NCI-H2227 treated with DMSO at 0.1 percent for 48 hours (cell line): ENCODE data around the gene AMFR.
A peak's percentile ranks its signal among the peaks of the same experiment; 100 is the strongest.

Experiments used
- DNase-seq: peaks from one replicate; lab custom pipeline; 2025; lab: John Stamatoyannopoulos, UW

The AMFR gene

DNA sequence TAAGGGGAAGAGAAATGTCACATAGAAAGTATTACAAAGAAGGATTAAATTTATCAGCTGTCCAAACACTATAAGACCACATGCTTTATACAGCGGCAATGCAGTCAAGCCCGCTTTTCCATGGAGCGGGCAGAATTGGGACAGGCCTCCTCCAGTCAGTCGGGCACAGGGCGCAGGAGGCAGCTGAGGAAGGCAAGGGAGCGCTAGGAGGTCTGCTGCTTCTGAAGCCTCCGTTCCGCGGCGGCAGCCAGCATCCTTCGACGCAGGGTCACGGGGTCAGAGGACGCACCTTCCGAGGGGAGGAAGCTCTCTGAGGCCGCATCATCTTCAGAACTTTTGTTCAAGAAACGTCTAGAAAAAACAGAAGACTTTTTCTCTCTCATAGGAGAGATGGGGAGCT, 62.6 kb downstream of the AMFR start:
- no peak for DNase-seq

DNA sequence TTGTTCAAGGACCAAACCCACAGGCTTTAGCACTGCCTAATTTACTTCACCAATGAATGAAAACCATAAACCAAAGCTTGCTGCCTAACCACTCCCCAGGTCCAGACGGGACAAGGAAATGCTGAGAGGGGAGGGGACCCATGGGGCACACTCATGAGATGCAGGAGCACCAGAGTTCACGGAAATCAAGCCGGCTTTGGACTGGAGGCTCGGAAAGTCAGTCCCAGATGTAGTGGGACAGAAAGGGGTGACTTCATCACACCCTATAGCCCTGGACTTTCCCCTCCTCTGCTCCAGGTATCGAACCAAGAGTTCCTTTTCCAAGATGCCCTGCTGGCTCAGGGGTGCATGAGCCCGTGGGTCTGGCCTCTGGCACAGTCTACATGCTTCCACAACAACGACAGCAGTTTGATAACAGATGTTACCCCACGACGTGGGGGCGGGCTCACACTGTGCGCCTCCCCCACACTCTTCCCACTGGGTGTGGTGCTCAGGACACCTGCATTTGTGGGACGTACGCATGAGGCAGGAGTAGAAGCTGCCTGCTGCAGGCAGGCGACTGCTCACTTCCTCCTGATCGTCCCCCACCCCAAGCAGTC, 63.2 kb downstream of the AMFR start:
- DNase-seq, result no peak

DNA sequence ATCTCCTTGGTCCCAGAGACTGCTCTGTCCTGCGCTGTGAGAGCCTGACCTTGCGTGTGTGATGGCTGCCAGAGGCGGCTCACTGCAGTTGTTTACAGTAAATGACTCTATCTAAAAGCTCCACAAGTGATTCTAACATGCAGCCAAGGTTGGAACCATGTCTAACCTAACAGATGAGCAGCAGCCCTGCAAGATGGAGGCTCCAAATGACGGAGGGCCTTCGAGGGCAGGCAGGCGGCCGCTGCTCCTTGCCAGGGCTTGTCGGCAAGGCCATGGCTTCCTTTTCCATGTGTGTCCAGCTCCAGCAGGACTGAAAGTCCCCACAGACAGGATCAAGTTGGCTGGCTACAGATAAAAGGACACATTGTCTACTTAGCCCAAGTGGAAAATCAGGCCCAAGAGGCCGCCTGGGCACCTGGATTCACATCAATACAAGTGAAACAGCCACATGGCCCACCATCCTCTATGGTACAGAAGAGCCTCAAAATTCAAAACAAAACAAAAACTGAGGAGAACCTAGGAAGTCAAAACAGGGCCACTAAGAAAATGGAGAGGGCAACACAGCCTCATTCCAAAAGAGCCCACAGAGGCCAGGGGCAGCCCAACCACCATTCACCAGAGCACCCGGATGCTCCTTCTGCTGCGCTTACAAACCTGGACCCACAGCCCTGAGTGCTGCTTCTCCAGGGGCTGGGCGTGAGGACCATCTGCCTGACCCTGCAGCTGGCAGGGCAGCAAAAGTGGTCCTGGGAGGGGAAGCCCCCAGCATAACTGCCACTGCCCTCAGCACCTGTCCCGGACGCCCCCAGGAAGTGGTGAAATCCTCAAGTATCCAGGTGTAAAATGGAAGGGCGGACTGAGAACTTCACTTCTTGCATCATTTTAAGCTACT, 65.0 kb downstream of the AMFR start:
- no peak for DNase-seq

DNA sequence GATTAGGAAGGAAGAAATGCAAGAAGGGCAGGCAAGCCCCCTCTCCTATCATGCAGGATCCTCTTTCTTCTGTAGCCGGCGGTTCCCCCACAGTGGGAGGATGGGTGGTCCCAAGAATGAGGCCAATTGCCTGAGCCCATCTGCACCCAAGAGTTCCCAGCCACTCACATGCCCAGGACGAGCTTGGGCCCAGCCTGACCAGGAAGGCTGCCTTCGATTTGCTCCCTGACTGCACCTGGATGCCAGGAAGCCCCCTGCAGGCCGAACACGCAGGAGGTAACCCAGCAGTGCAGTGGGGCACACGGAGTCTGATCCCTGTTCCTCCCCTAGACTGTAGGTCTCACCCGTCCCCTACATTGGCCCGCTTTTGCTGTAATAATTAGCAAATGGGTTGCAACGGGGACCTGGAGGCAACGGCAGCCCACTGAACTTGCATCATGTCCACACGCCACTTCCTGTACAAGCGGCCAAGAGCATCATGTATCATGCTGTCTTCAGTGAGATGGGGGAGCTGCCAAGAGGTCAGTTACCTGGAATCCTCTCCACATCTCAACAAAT, 67.5 kb downstream of the AMFR start:
- DNase-seq, result no peak

DNA sequence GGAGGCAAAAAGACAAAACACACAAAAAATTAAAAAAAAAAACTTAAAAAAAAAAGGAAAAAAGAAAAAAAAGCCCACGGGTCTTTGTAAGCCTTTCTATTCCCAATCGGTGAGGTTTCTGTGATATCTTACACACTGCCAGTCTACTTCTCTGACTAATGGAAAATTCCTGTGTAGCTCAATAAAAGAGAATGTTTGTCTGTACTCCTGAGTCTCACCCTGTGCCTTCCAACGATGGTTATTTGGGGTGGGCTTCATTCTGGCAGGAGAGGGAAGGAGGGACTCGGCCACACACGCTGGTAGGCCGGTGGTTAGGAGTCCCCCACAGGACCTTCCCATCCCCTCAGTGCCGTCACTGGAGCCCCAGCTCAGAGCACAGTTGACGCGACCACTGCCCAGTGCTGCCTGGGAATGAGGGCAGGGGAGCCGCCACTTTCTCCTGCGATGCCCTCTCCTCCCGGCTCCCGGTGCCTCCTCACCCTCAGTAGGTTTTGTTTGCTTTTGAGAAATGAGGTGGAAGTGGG, 68.0 kb downstream of the AMFR start:
- DNase-seq, result no peak

DNA sequence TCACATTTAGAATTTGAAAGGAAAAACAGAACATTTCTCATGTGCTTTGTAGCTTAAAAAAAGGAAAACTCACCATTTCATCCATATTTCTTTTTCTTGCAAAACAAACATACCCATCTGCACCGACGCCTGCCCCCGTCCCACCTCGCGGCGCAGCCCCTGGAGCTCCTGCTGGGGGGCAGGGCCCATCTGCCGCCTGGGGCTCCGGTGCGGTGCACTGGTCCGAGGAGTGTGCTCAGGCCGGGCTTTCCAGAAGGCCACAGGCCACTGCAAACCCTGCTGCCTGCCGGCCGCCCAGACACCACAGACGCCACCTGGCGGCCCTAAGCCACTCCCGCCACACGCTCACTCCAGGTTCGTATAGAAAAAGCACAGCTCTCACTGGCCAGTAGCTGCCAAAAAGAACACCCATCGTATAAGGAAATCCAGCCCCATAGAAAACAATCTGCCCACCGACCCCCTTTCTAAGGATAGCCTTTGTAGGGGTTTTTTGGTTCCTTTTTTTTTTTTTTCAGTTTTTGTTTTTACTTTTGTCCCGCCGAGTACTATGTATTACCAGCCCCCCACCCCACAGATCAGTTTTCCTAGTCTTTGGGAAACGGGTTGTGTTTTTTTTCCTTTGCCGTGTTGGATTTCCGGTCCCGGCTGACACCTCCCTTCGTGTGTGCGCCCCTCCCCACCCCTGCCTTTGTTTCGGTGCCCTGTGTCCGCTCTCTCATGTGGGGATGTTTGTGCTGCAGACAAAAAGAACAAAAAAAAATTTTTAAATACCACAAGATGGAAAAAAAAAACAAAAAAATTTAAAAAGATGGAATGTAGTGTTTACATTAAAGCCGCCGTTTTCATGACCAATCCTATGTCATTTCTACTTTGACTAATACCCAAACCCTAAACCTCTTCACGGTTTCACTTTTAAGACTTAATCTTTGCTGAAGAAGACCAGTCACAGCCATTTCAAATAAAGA, 68.8 kb downstream of the AMFR start:
- DNase-seq, result peak; percentile 76

DNA sequence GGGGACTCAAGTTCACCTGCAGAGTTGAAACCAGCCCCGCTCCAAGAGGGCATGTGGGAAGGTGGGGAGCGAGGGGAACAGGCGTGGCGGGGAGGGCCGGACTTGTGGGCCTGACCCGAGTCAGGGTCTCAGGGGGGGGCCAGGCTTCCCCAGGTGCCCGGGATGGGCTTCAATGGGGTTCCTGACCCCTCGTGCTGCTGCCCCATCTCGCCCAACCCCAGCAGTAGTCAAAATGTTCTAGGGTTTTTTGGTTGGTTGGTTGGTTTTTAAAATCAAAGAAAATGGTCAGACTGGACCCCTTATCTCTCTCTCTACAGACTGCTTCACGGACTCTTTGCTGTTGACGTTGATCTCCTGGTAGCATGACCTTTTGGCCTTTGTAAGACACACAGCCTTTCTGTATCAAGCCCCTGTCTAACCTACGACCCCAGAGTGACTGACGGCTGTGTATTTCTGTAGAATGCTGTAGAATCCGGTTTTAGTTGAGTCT, 69.5 kb downstream of the AMFR start:
- no peak for DNase-seq

DNA sequence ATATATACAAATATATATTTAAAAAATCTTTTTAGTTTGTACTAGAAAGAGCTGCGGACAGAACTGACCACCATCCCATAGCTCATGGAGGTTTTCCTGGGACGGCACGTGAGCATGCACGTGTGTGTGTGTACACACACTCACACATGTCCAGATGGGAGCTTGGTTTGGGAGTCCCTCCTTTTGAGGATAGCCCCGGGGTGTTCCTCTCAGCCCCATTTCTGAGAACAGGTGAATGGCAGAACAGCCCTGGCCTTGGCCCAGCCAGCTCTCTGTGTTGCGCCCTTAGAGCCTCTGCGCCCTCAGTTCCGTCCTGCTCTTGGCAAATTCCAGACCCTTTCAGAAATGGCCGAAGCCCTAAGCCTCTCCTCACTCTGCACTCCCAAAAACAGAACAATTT, 70.1 kb downstream of the AMFR start:
- DNase-seq, result no peak

DNA sequence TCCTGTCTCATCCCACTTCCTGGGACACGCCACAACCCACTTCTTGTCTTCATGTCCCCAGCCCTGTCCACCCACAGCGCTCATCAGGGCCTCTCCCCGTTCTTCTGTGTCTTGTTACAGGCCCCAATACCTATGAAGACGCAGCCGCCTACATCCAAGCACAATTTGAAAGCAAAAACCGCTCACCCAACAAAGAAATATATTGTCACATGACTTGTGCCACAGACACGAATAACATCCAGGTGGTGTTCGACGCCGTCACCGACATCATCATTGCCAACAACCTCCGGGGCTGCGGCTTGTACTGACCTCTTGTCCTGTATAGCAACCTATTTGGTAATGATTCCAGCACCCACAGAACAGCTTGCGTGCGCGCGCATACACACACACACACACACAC, 70.6 kb downstream of the AMFR start:
- no peak for DNase-seq

DNA sequence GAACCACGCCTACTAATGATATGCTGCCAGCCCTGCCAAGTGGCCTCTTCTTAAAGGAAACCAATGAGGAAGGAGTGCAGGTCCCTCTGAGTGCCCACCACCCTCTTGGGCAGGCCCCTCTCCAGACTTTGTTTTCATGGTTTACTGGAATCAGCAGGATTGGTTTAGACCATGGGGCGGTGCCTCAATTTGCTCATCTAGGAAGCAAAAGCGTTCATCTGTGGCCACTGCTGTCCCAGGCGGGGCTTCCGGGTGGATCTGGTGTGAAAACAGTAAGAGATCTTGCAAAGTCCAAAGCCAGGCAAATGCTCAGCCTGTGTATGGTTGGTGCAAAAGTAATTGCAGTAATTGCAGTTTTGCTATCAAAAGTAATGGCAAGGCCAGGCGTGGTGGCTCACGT, 71.3 kb downstream of the AMFR start:
- DNase-seq, result no peak

DNA sequence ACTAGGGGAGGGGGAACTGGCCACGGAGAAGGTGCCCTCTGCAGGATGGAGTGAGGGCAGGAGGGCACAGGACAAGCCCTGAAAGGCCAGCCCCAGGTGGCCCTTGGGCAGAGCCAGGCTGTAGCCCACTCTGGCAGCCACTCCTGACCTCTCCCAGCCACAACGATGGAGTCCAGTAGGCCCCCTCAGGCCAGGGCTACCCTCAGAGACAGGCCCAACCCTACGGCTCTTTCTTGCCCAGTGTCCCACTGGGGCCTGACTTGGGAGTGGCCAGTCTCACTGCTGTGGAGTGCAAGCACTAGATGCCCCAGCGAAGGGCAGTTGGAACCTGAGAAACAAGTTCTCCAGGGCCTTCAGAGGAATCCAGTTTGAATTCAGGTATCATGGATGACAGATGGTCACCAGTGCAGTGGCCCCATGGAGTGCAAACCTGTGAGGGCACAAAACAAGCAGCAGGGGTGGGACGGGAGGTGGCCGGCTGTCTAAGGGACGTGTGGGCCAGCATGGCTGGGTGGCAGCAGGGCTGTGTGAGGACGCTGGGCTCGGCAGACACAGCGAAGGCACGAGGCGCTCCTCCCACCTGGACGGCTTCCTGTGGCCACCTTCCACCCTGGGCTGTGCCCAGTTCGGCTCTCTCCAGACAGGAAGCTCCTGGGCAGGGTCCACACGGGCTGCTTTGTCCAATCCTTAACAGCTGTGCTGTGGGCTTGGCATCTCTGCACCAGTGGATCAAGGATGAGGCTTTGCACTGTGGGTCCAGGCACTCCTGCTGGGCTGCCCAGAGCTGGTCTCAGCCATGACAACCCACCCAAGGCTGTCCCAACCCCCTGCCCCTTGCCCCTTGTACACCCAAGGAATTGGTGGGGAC, 72.1 kb downstream of the AMFR start:
- DNase-seq, result no peak

DNA sequence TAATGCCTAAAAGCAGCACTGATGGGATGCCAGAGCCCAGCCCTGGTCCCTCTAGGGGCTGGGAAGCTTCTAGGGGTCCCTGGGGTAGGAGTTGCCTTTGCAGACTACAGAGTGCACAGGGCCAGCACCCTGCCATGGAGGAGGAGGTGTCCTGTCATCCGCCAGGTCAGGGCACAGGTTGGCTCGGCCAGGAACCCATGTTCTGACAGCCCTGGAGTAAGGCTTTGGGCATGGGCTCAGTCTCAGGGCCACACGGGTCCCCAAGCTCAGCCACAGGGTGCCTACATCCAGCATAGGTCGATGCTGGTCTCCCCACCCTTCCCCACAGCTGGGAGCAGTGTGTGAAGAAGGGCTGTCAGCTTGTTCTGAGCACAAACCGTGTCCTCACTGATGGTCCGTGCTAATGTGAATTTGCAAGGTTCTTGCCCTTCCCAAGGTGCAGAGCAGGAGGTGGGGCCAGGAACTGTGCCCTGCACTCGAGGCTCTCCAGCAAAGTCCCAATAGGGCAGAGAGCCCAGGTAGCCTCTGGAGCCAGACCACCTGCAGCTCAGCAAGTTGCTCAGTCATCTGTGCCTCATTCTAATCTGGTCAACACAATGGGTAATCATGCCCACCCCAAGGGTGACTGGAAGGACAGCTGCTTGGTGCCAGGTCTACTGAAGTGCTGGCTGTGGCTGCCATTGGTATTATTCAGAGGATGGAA, 72.8 kb downstream of the AMFR start:
- DNase-seq, result no peak

DNA sequence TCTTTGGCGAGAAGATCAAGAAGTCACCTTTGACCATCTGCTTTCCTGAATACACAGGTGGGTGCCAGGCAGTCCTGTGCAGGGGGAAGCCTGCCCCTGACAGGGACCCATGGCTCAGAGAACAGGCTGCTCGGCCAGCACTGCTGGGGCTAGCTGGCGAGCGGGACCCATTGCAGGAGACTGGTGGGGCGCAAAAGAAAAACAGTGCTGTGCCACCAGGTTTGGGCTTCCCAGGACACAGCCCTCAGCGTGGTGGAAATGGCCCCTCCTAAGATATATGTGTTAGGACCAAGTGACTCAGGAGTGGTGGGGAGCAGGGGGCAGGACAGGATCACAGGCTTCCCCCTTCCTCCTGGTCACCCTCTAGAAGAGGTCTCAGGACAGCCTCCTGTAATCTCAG, 73.9 kb downstream of the AMFR start:
- no peak for DNase-seq

DNA sequence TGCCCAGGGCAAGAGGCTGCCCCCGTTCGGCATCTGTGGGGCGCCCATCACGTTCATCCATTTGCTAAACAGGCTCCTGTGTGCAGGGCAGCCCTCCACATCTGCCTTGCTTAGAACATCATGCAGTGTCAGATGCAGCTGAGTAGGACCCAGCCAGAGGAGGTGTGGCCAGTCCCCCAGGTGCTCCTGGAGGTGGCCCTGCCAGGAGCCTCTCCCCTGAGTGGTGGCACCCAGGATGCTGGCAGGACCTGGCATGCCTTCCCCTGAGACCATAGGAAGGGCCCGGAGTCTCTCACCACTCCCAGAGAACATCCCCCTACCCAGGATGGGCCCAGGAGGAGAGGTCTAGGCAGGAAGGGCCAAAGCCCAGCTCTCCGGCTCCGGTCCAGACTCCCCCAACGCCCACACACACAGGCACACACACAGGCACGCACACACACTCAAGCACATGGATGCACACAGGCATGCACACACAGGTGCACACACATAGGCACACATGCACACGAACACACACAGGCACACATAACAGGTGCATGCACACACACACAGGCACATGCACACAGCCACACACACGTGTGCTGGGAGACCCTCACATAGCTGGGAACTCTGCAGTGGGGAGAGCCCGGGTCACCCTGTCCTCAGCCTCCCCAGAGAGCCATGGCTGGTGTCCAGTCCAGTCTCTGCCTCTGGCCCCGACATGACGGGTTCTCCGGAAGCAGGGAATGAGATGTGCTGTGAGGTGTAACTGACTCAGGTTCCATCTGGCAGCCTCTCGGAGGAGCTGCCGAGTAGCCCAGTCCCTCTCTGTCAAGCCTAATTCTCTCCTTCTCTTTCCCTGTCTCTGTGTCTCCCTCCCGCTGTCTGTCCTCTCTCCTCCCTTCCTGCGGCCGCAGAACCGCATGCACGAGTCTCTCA, 74.6 kb downstream of the AMFR start:
- no peak for DNase-seq

DNA sequence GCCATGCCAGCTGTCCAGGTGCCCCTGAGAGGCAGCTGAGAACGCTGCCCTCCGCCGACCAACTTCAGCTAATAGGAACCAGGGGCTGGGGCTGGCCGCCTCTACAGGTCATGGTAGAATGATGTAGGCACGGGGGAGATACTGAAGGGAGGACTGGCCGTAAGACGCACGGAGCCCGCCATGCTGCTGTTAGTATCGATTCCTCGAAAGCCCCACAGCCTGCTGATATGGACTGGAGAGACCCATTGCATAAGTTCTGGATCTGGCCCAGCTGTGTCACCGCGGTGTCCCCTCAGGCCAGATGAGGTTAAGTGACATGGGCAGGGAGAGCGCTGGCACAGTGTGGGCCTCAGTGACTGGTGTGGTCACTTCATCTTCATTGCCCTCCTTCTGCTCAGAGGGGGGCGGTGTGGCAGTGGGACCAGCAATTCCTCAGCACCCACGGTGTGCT, 75.6 kb downstream of the AMFR start:
- no peak for DNase-seq

DNA sequence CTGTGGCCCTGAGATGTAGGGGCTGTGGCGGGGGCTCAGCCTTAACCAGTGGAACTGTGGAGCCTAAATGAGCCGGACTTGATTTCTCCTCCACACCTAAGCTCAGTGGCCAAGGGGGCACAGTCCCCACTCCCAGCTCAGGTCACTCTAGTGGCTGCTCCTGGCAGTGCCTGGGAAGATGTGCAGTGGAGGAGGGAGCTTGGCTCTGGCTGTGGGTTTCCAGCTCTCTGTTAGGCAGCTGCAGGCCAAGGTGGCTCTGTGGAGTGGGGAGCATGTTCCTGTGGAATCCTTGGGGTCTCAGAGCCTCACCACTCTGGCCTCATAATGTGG, 76.3 kb downstream of the AMFR start:
- DNase-seq, result no peak

DNA sequence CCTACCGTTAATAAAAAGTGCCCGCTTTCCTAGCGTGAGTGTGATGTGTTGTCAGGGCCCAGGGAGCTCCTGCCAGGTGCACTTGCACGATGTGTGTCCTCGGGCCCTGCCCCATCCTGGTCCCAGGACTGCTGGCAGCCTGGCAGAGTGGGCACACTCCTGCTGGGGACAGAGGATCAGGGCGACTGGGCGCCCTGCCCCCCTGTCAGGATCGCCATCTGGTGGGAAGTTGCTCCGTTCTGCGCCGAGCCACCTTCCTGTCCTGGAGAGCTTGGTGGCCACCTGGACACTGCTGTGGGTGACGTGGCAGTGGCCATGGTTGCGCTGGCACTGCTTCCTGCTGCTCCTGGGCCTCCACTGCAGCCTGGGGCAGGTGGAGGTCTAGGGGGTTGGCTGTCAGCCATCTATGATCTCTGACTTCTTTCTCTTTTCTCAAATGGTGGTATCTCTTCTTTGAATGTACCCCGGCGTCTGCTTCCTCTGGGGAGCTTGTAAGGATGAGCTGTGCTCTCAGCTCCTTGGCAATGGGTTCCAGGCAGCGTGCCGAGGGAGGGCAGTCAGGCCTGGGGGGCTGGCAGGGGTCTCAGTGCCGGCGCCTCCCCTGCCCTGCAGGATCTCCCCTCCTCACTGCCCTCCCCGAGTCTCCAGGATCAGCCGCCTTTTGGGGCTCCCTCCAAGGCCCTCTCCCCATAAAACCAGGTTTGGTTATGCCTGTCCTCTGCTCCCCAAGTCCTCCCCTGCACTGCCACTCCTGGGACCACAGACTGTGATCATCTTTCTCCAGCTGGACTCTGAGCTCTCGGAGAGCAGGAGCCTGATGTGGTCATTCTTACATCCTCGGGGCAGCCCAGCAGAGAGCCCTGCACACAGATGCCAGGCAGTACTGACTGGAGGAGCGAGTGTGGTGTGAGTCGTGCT, 76.9 kb downstream of the AMFR start:
- peak; percentile 3 for DNase-seq

DNA sequence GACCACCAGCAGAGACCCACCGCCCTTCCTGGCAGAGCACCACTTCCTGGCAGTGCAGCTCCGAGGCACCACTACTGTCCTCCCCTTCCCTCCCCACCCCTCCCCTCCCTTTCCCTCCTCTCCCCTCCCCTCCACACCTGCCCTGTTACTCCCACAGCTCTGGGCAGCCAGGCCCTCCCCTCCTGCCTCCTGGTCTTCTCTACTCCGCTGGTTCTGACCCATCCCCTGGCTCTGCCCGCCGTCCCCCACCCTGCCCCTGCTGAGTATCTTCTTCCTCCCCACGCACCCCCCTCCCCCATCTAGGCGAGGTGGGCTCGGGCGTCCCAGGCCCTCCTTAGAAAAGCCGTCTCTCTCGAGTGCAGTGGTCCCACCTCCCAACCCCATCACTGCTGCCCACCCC, 77.7 kb downstream of the AMFR start:
- no peak for DNase-seq
